HL-60 (cell line): Measurements from ENCODE around the gene MUC21.

Source experiments
- POLR2AphosphoS5 ChIP-seq: IDR thresholded peaks from 2 replicates; pipeline ENCODE4 v1.6.1; 2012; ENCODE audit warnings: low read depth
- TF ChIP-seq, protein P1 (sequence below): IDR thresholded peaks from one replicate; pipeline ENCODE4 v1.5.1; 2011; ENCODE audit warnings: low read length, control low read depth, inconsistent platforms; ENCODE audit not compliant: insufficient read depth
- TF ChIP-seq, protein P2 (sequence below): IDR thresholded peaks from 2 replicates; pipeline ENCODE4 v1.6.1; 2012; ENCODE audit warnings: low read depth; ENCODE audit not compliant: insufficient replicate concordance

DNA sequence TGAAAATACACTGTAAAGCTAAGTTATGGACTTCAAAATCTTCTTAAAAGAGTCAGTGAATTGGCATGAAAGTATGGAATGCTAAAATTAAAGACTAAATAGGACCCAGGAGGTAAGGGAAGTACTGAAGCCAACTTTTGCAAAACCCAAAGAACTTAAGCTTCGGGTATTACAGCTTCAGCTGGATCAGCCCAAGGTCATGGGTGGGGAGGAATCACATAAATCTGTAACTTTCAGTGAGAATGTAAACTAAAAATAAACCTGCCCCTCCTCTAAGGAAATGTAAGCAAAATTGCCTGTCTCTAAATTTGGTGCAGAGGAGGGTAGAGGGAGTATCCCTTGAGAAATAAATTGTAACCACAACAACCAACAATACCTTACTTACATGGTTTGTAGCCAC is 4.4 kb upstream of the MUC21 start:
- TF ChIP-seq, protein P1, sequence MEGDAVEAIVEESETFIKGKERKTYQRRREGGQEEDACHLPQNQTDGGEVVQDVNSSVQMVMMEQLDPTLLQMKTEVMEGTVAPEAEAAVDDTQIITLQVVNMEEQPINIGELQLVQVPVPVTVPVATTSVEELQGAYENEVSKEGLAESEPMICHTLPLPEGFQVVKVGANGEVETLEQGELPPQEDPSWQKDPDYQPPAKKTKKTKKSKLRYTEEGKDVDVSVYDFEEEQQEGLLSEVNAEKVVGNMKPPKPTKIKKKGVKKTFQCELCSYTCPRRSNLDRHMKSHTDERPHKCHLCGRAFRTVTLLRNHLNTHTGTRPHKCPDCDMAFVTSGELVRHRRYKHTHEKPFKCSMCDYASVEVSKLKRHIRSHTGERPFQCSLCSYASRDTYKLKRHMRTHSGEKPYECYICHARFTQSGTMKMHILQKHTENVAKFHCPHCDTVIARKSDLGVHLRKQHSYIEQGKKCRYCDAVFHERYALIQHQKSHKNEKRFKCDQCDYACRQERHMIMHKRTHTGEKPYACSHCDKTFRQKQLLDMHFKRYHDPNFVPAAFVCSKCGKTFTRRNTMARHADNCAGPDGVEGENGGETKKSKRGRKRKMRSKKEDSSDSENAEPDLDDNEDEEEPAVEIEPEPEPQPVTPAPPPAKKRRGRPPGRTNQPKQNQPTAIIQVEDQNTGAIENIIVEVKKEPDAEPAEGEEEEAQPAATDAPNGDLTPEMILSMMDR: no peak
- TF ChIP-seq, protein P2, sequence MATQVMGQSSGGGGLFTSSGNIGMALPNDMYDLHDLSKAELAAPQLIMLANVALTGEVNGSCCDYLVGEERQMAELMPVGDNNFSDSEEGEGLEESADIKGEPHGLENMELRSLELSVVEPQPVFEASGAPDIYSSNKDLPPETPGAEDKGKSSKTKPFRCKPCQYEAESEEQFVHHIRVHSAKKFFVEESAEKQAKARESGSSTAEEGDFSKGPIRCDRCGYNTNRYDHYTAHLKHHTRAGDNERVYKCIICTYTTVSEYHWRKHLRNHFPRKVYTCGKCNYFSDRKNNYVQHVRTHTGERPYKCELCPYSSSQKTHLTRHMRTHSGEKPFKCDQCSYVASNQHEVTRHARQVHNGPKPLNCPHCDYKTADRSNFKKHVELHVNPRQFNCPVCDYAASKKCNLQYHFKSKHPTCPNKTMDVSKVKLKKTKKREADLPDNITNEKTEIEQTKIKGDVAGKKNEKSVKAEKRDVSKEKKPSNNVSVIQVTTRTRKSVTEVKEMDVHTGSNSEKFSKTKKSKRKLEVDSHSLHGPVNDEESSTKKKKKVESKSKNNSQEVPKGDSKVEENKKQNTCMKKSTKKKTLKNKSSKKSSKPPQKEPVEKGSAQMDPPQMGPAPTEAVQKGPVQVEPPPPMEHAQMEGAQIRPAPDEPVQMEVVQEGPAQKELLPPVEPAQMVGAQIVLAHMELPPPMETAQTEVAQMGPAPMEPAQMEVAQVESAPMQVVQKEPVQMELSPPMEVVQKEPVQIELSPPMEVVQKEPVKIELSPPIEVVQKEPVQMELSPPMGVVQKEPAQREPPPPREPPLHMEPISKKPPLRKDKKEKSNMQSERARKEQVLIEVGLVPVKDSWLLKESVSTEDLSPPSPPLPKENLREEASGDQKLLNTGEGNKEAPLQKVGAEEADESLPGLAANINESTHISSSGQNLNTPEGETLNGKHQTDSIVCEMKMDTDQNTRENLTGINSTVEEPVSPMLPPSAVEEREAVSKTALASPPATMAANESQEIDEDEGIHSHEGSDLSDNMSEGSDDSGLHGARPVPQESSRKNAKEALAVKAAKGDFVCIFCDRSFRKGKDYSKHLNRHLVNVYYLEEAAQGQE: no peak
- no peak for TF ChIP-seq POLR2AphosphoS5
